GM20431 (cell line): ENCODE results near the gene EML4.

Experiments used
- in situ Hi-C: fragments of 300-500 bp; cut with MseI, MboI; formaldehyde crosslinking; loops from one replicate; pipeline ENCODE4 v1.15.0; 2020; ENCODE audit warnings: low sequenced_read_pairs; ENCODE audit not compliant: unreplicated experiment

EML4 gene

DNA sequence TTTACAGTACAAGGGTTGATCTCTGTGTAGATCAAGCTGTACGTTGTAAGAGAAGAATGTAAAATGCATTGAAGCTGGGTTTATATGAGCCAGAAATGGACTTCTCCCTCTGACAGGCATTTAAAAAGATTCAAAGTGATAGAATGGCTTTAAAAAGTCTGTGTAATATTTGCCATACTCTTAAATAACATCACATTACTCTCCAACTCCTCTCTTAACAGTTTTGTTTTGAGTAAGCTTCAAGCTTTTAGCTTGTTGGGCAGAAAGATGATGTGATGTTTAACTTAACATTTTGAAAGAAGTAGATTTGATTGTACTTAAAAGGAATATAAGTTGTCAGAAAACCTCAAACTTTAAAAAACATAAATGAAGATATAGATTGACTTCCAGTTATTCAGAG lies 119.7 kb downstream of the EML4 start:
- in situ Hi-C loops: no loop called here

DNA sequence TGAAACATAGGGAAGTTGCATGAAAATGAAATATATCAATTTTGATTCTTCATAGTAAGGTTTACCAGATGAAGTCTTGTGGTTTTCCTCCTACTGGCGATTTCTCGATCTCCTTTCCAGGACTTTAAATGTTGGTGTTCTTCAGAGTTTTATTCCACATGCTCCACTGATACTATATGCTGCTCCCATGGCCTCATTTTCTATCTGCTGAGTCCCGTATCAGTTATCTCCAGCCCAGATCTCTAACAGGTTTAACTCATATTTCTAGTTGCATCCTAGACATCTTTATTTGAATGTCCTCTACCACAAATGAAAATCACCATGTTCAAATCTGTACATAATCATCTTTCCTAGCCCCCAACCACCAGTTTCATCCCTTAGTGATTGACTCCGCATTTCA lies 120.1 kb downstream of the EML4 start:
- in situ Hi-C loops: no loop called here

DNA sequence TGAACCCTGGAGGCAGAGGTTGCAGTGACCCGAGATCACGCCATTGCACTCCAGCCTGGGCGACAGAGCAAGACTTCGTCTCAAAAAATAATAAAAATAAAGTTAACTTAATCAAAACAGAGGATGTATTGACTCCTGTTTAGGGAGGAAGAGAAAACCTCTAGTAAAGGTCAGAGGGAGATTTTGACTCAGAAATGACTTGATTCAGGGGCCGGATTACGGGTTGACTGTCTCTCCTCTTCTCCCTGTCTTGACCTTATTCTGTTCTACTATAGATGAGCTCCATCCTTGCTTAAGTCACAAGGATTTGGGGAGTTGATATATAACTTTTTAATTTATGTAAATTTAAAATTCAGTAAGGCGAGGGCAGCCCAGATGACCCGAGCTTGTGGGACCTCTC lies 120.9 kb downstream of the EML4 start:
- in situ Hi-C loops: no loop called here

DNA sequence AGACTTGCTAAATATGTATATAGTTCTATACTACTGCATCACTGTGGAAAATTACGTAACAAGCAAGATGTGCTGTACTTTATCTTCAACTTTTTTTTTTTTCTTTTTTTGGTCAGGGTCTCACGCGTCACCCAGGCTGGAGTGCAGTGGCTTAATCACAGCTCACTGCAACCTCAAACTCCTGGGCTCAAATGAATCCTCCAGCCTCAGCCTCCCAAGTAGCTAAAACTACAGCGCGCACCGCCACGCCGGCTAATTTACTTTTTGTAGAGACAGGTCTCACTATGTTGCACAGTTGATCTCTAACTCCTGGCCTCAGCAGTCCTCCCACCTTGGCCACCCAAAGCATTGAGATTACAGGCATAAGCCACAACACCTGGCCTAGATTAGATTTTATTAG lies 123.9 kb downstream of the EML4 start:
- in situ Hi-C loops: no loop called here

DNA sequence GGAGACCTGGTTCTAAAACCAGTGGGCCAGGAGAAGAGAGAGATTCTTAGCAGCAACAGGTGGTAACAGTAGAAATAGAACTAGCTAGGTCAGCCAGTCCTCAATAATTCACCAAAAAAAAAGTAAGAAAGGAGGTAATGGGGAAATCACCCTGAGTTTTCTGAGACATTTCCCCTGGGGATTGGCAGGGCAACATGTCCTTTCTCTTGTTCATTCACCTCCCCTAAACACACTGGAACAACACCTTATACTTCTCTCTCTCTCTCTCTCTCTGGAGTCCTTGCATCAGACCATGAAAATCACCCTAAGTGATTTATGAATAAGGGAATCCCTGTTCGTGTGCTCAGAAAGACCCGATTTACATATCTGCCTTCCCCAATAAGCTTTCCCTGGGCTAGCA lies 127.1 kb downstream of the EML4 start:
- in situ Hi-C loops: no loop called here

DNA sequence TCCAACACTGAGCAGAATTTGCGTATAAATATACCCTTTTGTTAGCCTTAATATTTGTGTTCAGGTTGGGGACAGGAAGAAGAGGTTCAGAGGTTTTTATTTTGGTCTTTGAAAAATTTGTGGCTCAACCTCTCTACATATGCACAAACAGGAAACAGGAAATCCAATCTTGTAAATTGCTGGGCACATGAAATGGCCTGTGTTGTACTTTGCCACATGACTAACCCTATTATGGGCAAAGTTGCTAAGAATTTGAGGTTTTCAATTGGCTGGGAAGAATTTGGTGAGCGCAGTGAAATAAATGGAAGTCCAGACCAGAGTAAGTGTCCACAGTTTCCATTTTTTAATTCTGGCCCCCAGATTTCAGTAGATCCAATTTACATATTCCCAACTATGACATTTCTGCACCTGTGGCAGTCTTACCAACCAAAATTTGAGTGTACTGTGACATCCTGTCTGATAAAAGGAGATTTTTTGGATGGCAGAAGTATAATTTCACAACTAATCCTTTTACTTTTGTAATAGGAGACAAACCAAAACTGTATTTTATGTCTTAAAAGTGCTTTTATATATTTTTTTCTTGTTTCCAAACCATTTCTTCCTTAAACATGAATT lies 128.3 kb downstream of the EML4 start:
- in situ Hi-C loops: no loop called here

DNA sequence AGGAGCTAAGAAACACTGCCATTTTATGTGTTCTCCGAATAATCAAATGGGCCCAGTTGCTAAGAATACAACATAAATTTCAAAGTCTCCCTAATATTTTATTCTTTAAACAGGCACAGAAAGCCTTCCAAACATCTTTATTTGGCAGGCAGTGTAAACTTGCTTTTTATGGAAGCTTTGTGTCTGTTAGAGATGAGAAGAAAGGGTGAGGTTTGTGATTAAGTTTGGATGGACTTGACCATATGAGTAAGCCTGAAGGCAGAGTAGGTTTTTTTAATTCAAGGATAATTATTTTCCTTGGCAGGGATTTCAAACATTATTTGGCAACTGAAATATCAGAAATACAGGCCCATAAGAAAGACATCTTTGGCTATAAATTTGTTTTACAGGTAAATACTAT lies 129.0 kb downstream of the EML4 start:
- in situ Hi-C loops: no loop called here

DNA sequence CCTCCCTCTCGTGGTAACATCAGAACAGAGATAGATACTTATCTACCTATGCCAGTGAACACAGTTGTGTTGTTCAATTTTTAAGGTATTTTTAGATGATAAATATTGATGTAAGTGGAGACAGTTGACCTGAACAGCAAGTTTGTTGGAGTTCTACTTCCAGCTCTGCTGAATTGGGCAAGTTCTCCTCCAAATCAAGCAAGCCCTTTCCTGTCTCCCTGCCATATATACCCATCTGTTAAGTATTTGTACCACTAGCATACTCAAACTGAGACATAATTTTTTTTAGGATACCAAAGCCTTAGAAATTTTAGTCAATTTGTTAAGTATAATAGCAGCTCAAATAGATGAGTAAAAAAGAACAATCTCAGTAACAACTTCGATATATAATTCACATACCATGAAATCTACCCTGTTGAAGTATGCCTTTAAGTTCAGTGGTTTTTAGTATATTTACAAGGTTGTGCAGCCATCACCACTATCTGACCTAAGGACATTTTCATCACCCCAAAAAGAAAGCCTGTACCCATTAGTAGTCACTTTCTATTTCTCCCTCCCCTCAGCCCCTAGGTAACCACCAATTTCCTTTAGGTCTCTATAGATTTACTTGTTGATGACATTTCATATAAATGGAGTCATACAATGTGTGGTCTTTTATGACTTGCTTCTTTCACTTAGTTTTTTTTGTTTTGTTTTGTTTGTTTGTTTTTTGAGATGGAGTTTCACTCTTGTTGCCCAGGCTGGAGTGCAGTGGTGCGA lies 130.0 kb downstream of the EML4 start:
- in situ Hi-C loops: no loop called here

DNA sequence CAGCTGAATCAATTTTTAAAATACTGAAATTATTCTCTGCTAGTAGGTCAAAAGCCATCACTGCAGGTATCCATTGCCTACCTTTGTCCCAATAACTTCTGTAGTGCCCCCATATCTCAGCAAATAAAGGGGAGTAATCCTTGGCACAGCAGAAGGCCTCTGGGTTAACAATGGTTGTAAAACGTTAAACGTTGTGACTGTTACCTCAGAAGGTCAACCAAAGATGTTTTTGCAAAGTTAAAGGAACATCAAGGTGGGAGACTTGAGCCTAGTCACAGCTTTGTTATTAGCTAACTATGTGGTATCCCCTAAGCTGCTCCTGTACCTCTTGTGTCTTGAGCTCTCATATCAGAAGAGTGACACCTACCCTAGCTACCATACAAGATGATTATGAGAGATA lies 131.4 kb downstream of the EML4 start:
- in situ Hi-C loops: no loop called here

DNA sequence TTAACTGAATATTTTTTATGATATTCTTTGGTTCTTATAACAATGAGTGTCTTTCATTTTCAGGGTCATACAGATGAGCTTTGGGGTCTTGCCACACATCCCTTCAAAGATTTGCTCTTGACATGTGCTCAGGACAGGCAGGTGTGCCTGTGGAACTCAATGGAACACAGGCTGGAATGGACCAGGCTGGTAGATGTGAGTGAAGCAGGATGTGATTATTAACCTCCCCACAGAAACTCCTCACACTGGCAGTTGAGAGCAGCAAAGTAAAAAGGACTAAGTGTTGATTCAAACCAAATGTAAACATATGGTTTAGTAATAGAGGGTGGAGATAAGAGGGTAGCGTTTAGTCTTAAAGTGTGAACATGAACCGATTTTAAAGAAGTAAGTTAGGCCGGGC lies 134.1 kb downstream of the EML4 start:
- in situ Hi-C loops: no loop called here

DNA sequence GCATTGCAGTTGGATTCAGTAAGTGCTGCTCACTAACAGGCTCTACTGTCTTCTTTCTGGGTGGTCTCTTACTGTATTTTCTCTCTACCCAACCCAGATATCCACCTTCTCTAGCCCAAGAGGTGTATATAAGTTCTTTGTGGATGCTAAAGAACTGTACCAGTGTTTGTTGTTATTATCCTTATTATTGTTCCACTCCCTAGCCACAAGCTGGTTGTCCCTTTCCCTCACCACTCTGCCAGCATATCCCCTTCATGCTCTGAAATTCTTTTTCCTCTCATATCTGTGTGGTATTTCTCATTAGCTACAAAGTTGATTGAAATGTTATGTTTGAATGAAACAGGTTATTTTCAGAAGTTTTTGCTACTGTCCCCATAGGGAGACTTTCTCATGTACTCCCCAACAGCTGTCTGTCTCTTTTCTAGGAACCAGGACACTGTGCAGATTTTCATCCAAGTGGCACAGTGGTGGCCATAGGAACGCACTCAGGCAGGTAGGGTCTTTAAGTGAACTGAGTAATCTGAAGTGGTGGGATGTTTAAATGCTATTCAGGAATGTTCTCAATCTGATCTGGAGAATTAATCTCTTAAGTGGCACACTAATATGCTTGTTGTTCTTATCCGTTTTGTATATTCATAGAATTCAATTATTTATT lies 135.0 kb downstream of the EML4 start:
- in situ Hi-C loops: no loop called here

DNA sequence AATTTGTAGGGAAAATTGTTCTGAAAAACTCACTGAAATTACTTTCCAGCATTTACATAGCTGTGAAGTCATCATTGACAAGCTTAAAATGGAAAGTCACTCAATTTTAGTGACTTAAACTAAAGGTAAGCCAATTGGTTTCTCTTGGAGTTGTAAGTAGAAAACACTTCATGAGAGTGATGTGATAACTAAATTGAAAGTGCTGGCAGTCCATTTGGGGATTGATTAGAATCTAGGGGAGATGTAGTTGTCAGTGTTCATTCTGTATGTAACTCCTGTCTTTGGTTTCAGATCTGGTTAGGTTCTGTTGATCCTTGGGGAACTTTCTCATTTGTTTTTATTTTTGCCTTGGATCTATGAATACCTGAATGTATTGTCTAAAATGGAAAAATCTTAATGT lies 138.0 kb downstream of the EML4 start:
- in situ Hi-C loops: no loop called here

DNA sequence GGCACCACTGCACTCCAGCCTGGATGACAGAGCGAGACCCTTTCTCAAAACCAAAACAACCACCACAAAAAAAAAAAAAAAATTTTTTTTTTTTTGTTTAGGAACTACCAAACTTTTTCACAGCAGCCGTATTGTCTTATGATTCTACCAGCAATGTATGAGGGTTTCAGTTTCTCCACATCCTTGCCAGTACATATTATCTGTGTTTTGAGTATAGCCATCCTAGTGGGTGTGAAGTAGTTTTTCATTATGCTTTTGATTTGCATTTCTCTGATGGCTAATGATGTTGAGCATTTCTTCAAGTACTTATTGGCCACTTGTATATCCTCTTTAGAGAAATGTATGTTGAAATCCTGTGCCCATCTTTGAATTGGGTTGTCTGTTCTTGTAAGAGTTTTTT lies 140.2 kb downstream of the EML4 start:
- in situ Hi-C loops: no loop called here

DNA sequence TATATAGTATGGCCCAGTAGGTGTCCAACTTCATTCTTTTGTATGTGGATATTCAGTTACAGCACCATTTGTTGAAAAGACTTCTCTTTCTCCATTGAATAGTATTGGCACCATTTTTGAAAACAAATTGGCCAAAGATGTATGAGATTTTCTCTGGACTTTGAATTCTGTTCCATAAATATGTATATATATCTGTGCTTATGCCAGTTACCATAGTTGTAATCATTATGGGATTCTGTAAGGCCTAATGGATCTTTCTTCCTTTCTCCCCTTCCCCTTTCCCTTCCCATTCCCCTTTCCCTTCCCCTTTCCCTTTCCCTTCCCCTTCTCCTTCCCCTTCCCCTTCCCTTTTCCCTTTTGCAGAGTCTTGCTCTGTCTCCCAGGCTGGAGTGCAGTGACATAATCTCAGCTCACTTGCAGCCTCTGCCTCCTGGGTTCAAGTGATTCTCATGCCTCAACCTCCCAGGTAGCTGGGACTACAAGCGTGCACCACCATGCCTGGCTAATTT lies 140.9 kb downstream of the EML4 start:
- in situ Hi-C loops: no loop called here

DNA sequence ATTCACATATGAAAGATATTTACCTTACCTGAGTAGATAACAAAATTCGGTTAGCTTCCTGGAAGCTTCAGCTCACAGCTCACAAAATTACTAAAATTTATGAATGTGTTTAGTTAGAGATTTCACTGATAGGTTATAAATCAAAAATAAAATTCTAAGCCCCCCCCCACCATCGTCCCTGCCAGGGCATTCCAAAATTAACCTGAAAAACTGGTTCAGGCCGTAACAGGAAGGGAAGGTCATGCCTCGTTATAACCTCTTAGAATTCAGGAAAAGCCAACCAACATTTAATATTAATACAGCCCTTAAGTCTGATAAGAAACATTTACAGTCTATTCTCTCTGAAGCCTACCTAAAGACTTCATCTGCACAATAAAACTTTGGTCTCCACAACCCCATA lies 143.0 kb downstream of the EML4 start:
- in situ Hi-C loops: no loop called here

DNA sequence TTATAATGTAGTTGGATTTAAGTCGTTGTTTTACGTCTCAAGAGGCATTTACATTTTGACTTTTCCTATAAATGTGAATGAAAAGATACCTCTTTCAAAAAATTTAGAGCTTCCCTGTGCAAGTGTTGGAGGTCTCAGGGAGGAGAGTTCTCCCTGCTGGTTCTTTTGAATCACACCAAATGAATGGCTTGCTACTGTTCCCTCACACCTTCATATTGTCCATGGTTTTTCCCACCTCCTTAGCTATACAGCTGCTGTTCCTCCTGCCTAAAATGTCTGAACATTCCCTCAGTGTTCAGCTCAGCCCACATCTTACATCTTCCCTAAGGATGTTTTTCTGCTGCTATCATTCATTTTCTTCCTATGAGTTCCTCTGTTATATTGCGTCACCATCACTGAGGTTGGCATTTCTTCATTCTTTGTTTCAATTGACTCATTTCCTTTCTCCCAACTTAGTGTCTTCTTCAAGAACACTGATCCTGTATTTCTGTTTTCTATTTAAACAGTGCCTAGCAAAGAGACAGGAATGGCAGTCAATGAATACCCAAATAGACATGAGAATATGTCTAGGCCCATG lies 145.8 kb downstream of the EML4 start:
- in situ Hi-C loops: no loop called here

DNA sequence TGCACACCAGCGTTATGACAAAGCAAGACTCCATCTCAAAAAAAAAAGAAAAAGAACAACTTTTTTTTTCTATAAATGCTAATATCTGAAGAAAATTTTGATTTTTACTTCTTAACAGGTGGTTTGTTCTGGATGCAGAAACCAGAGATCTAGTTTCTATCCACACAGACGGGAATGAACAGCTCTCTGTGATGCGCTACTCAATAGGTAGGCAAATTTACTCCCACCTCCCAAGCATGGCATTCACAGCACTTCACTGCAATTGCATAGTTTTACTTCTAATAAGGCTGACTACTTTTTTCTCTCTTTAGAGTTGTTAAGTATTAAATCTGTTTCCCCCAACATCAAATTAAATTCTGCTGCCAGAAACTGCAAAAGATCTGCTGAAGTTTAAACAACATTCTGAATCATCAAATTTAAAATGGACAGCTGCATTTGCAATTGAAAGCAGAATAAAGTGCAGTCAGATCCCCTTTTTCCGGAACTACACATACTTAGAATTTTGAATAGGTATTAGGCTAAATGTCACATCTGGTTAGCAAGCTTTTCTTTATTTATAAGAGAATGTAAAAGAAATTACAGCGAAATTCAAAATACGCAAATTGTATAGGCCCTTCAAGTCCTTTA lies 146.8 kb downstream of the EML4 start:
- in situ Hi-C loops: no loop called here

DNA sequence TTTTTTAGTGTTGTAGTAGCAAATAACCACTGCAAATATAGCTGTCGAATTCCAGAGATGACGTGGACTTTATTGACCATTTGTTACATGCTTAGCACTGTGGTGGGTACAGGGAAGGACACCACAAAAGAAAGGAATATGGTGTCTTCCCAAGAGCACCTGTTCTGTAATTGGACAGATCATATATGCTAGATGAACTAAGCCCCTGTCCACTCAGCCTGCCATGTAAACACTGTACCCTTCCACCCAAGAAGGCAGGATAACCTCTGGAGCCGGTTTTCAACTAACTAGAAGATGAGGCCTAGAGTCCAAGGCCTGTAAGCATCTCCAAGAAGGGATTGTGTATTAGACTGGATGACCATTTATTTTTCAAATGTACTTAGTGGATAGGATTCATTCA lies 147.8 kb downstream of the EML4 start:
- in situ Hi-C loops: no loop called here

DNA sequence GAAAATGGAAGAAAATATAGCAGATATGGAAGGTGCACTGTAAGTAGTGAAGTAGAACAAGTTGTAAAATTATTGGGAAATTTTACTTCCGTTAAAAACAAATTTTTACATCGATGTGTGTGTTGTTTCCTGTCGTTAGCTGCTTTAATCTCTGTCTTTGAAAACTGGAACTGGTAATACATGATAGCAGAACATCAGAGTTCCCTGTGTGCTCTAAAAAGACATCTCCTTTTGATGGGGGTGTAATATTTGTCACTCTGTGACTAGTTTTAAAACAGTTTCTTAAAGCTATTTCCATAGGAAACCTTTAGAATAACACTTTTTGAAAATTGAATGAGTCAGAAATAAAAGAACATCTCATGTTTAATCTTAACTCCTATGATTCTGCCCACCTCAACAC lies 148.3 kb downstream of the EML4 start:
- in situ Hi-C loops: no loop called here

DNA sequence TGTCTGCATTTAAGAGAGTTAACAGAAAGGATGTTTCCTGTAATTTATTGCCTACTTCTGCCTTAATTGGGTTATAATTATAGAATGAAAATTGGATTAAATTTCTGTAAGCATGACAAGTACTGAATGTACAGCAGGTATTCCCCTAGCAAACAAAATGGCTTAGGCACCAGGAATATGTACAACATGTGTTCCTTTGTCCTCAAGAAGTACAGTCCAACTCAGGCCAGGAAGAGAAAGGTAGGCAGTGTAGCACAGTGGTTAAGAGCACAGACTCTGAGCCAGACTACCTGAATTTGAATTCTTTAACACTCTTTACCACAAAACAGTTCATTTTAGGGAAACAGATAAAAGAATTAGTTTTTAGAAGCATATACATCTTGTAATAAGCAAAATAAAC lies 148.8 kb downstream of the EML4 start:
- in situ Hi-C loops: no loop called here

DNA sequence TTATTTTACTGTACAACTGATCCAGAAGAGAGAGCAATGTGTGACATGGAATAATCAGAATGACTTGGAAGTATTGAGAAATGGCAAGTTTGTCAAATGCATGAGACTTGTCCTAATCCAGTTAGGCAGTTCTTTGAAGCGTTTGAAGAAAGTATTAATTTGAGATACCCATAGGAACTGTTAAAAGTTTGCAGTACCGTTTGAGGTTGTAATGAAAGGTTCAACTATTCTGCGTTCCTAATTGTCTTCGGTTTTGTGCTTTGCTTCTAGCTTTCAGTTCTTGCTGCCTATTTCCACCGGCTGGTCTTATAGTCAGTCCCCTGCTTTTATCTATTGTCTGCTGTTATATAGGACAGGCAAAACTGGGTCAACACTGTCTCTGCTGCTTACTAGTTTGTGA lies 150.1 kb downstream of the EML4 start:
- in situ Hi-C loops: no loop called here
